ENCODE measurements around the gene ZMYM4.
"Not testable (repeated sequence)": the region's sequence is repeated elsewhere in the genome, so short reads cannot be mapped to it uniquely, and the experiment has no call there.

Gene ZMYM4

GRCh38 chr1:35461966-35462651, 193.6 kb downstream of the ZMYM4 start:
- no peak for DNase-seq

GRCh38 chr1:35463232-35463631, 194.7 kb downstream of the ZMYM4 start:
- no peak for DNase-seq

GRCh38 chr1:35463749-35464148, 195.2 kb downstream of the ZMYM4 start:
- DNase-seq, result not testable (repeated sequence)

GRCh38 chr1:35466120-35466519, 197.6 kb downstream of the ZMYM4 start:
- no peak for DNase-seq

GRCh38 chr1:35470977-35471613, 202.6 kb downstream of the ZMYM4 start:
- no peak for DNase-seq
